ENCODE results near the gene CCDC149. TPM values are rescaled to one million over a fixed set of nuclear protein-coding genes. Genes with fewer than 3 reads are reported as not detected.

CCDC149 gene
- total RNA-seq, 1 experiment from 2014 or later: 9.8 TPM

DNA sequence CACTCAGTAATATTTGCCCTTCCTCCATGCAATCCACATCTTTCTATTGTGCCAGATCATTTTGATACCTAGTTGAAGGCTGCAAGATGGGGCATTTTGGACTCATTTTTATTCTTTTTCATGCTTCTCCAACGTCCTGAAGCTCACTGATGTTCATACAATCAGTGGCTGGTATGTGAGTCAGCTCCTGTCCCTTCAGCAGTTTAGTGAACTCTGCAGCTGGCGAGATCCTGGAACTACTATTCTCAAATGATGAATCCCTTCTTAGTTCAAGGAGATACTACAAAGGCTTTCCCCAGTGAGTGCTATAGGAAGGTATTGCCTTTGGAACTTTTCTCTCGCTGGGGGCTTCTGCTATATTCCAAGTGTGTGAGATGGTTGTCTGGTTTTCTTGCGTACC is 9.6 kb upstream of the CCDC149 start:
- Histone ChIP-seq H3K4me2 (no peak overlapping the region), H3K36me3 (ENCODE audit: low read depth) (no peaks in the 10 kb centered on the region), H3K27ac (no peak overlapping the region), H3K9me2 (ENCODE audit: insufficient read depth) (no peaks in the 10 kb centered on the region), H3F3A (ENCODE audit: insufficient read depth, low read depth) (no peaks in the 10 kb centered on the region), H3K4me3 (no peak overlapping the region), H3K27me3 (ENCODE audit: insufficient read depth, low read depth) (no peaks in the 10 kb centered on the region), H4K20me1 (ENCODE audit: insufficient read depth) (no peaks in the 10 kb centered on the region), H3K79me2 (ENCODE audit: low read depth) (no peaks in the 10 kb centered on the region), H3K4me1 (replicated peaks; ENCODE audit: insufficient read depth) (no peaks in the 10 kb centered on the region), H3K9me3 (ENCODE audit: insufficient read depth, low read depth) (no peaks in the 10 kb centered on the region), H2AFZ (no peak overlapping the region)
- no peak for DNase-seq
- BruUV-seq (replicated peaks): no TSS peak
- ChIA-PET CTCF (no interaction called here), POLR2A (ENCODE audit: unreplicated experiment) (no interaction called here)
- intact Hi-C loops (cut with micrococcal nuclease; ENCODE audit: unreplicated experiment): no loop called here
- no peak for TF ChIP-seq EZH2 (IDR thresholded peaks at IDR 0.05; ENCODE audit: low read depth)

- Histone ChIP-seq H3K9me2 (ENCODE audit: insufficient read depth) (no peaks in the 10 kb centered on the region), H3K36me3 (ENCODE audit: low read depth) (no peaks in the 10 kb centered on the region), H3K79me2 (ENCODE audit: low read depth) (no peaks in the 10 kb centered on the region), H3K27ac (no peak overlapping the region), H3K27me3 (ENCODE audit: insufficient read depth, low read depth) (no peaks in the 10 kb centered on the region), H3K4me3 (no peak overlapping the region), H2AFZ (no peak overlapping the region), H3K4me1 (replicated peaks; ENCODE audit: insufficient read depth) (no peaks in the 10 kb centered on the region), H3K9me3 (ENCODE audit: insufficient read depth, low read depth) (no peaks in the 10 kb centered on the region), H3K4me2 (no peak overlapping the region), H4K20me1 (ENCODE audit: insufficient read depth) (no peaks in the 10 kb centered on the region), H3F3A (ENCODE audit: insufficient read depth, low read depth) (no peaks in the 10 kb centered on the region)
- ChIA-PET CTCF (no interaction called here), POLR2A (ENCODE audit: unreplicated experiment) (no interaction called here)
- intact Hi-C loops (cut with micrococcal nuclease; ENCODE audit: unreplicated experiment): no loop called here
- no peak for DNase-seq
- TF ChIP-seq EZH2 (IDR thresholded peaks at IDR 0.05; ENCODE audit: low read depth): no peak
- no peak for TF ChIP-seq CTCF (conservative IDR thresholded peaks at IDR 0.05)
- BruUV-seq (replicated peaks): no TSS peak
These were observed 8.6 kb upstream of the CCDC149 start for GRCh38 chr4:24921491-24921890.

- Histone ChIP-seq H2AFZ (no peak overlapping the region), H3K27me3 (ENCODE audit: insufficient read depth, low read depth) (no peaks in the 10 kb centered on the region), H3K9me3 (ENCODE audit: insufficient read depth, low read depth) (no peaks in the 10 kb centered on the region), H3K4me1 (replicated peaks; ENCODE audit: insufficient read depth) (no peaks in the 10 kb centered on the region), H3K36me3 (ENCODE audit: low read depth) (no peaks in the 10 kb centered on the region), H3K9me2 (ENCODE audit: insufficient read depth) (no peaks in the 10 kb centered on the region), H3K4me2 (no peak overlapping the region), H4K20me1 (ENCODE audit: insufficient read depth) (no peaks in the 10 kb centered on the region), H3F3A (ENCODE audit: insufficient read depth, low read depth) (no peaks in the 10 kb centered on the region), H3K79me2 (ENCODE audit: low read depth) (no peaks in the 10 kb centered on the region), H3K27ac (no peak overlapping the region), H3K4me3 (no peak overlapping the region)
- intact Hi-C loops (cut with micrococcal nuclease; ENCODE audit: unreplicated experiment): no loop called here
- TF ChIP-seq EZH2 (IDR thresholded peaks at IDR 0.05; ENCODE audit: low read depth): no peak
- no peak for TF ChIP-seq CTCF (conservative IDR thresholded peaks at IDR 0.05)
- ChIA-PET POLR2A (ENCODE audit: unreplicated experiment) (no interaction called here), CTCF (no interaction called here)
- BruUV-seq (replicated peaks): no TSS peak
- DNase-seq: no peak
These were observed 7.2 kb upstream of the CCDC149 start for GRCh38 chr4:24920008-24920407.

Data from PC-9 (cell line).